PFSK-1 (cell line): ENCODE results near the gene NOLC1. TPM values are rescaled to one million over a fixed set of nuclear protein-coding genes. Genes with fewer than 3 reads are reported as not detected.

Source experiments
- FOXP2 ChIP-seq: optimal IDR thresholded peaks from 2 replicates; pipeline ENCODE3; 2011; ENCODE audit warnings: borderline replicate concordance, control low read depth, inconsistent platforms; ENCODE audit not compliant: insufficient read depth; ENCODE audit errors: extremely low read length, extremely low read depth
- POLR2AphosphoS5 ChIP-seq: IDR thresholded peaks from 2 replicates; pipeline ENCODE4 v1.6.1; 2012; ENCODE audit warnings: low read depth, mild to moderate bottlenecking, control low read depth, low read length, moderate library complexity
- REST ChIP-seq, 2 experiments: IDR thresholded peaks; 2 replicates each; pipeline versions ENCODE4 v1.6.1 to v1.8.0; 2011 to 2012; ENCODE audit warnings: low read depth in 2 of 2, low read length in 2 of 2, control low read depth in 1 of 2, inconsistent platforms in 1 of 2, mild to moderate bottlenecking in 1 of 2, moderate library complexity in 1 of 2; ENCODE audit not compliant: insufficient read depth in 1 of 2
- SIN3A ChIP-seq: IDR thresholded peaks from 2 replicates; pipeline ENCODE4 v1.6.1; 2012; ENCODE audit warnings: mild to moderate bottlenecking, low read length, moderate library complexity, borderline replicate concordance; ENCODE audit not compliant: insufficient read depth
- TAF1 ChIP-seq: IDR thresholded peaks from 2 replicates; pipeline ENCODE4 v1.6.1; 2012; ENCODE audit warnings: low read length, control low read depth, borderline replicate concordance; ENCODE audit not compliant: insufficient read depth
- polyA plus RNA-seq: library from polyadenylated mRNA; unstranded; fragments of >200 nt; gene quantifications from one replicate; pipeline ENCODE4 v1.2.1, GENCODE V29; 2012; ENCODE audit warnings: low read depth, missing spikeins; ENCODE audit not compliant: insufficient read length

Gene NOLC1
- polyA plus RNA-seq, result 81.9 TPM

GRCh38 chr10:102151774-102152544 is at the start of gene NOLC1:
Gene NOLC1, plus strand, starts transcription at chr10:102152389. Its CDS starts 22 bp downstream, at chr10:102152411.
- TF ChIP-seq POLR2AphosphoS5, result peak; percentile 95
- TF ChIP-seq TAF1, result peak; percentile 81; the same call in 1 of the 2 replicates
- TF ChIP-seq REST (IDR thresholded peaks at IDR 0.05; ENCODE audit: insufficient read depth in 1 of 2, low read depth in 2 of 2, low read length in 2 of 2), result no peak
- peak; percentile 90 for TF ChIP-seq FOXP2
- peak; percentile 93 for TF ChIP-seq SIN3A

- TF ChIP-seq REST (IDR thresholded peaks at IDR 0.05; ENCODE audit: insufficient read depth in 1 of 2, low read depth in 2 of 2, low read length in 2 of 2) (no peak), POLR2AphosphoS5 (no peak), FOXP2 (no peak), SIN3A (no peak), TAF1 (no peak)
Measured at GRCh38 chr10:102102421-102102820, 49.8 kb upstream of the NOLC1 start.

- no peak for TF ChIP-seq POLR2AphosphoS5
- no peak for TF ChIP-seq TAF1
- no peak for TF ChIP-seq REST (IDR thresholded peaks at IDR 0.05; ENCODE audit: insufficient read depth in 1 of 2, low read depth in 2 of 2, low read length in 2 of 2)
Measured at GRCh38 chr10:102106998-102107397, 45.2 kb upstream of the NOLC1 start.

- TF ChIP-seq TAF1 (no peak), FOXP2 (no peak), SIN3A (no peak), POLR2AphosphoS5 (no peak), REST (IDR thresholded peaks at IDR 0.05; ENCODE audit: insufficient read depth in 1 of 2, low read depth in 2 of 2, low read length in 2 of 2) (no peak)
Measured at GRCh38 chr10:102109166-102110116, 42.7 kb upstream of the NOLC1 start.
